Activated T-helper 1 cell treated with Interleukin-2 at 50 U/mL for 16 hours (primary cell): Measurements from ENCODE around the gene MSH3.
"Not testable (repeated sequence)": the region's sequence is repeated elsewhere in the genome, so short reads cannot be mapped to it uniquely, and the experiment has no call there.

Experiments
- DNase-seq: peaks from one replicate; pipeline ENCODE4 v3.0.0-alpha.2; 2020; ENCODE audit warnings: low read depth

The MSH3 gene

GRCh38 chr5:80853413-80853812 lies 199.0 kb downstream of the MSH3 start:
- DNase-seq, result no peak

GRCh38 chr5:80854583-80854982 lies 200.1 kb downstream of the MSH3 start:
- DNase-seq, result no peak

- DNase-seq, result no peak
Measured at GRCh38 chr5:80860924-80861613, 206.6 kb downstream of the MSH3 start.

GRCh38 chr5:80863708-80864107 lies 209.3 kb downstream of the MSH3 start:
- DNase-seq, result no peak

GRCh38 chr5:80864109-80864508 lies 209.7 kb downstream of the MSH3 start:
- DNase-seq, result no peak

- DNase-seq, result no peak
Measured at GRCh38 chr5:80864706-80865435, 210.4 kb downstream of the MSH3 start.

GRCh38 chr5:80865551-80865950 lies 211.1 kb downstream of the MSH3 start:
- DNase-seq, result no peak

- DNase-seq, result no peak
Measured at GRCh38 chr5:80866371-80866770, 211.9 kb downstream of the MSH3 start.

GRCh38 chr5:80867233-80867632 lies 212.8 kb downstream of the MSH3 start:
- no peak for DNase-seq

- DNase-seq, result no peak
Measured at GRCh38 chr5:80870442-80870841, 216.0 kb downstream of the MSH3 start.

- no peak for DNase-seq
Measured at GRCh38 chr5:80871541-80871961, 217.1 kb downstream of the MSH3 start.

- no peak for DNase-seq
Measured at GRCh38 chr5:80874162-80874561, 219.7 kb downstream of the MSH3 start.

- no peak for DNase-seq
Measured at GRCh38 chr5:80877592-80877991, 223.1 kb downstream of the MSH3 start.

GRCh38 chr5:80881726-80882125 lies 227.3 kb downstream of the MSH3 start:
- DNase-seq, result no peak

- not testable (repeated sequence) for DNase-seq
Measured at GRCh38 chr5:80883390-80883789, 228.9 kb downstream of the MSH3 start.

GRCh38 chr5:80884086-80884813 lies 229.8 kb downstream of the MSH3 start:
- no peak for DNase-seq

GRCh38 chr5:80884929-80885328 lies 230.5 kb downstream of the MSH3 start:
- no peak for DNase-seq

GRCh38 chr5:80885396-80886000 lies 231.0 kb downstream of the MSH3 start:
- DNase-seq, result no peak

GRCh38 chr5:80894083-80894482 lies 239.6 kb downstream of the MSH3 start:
- DNase-seq, result no peak

GRCh38 chr5:80895523-80895922 lies 241.1 kb downstream of the MSH3 start:
- DNase-seq, result no peak

- DNase-seq, result not testable (repeated sequence)
Measured at GRCh38 chr5:80902624-80903023, 248.2 kb downstream of the MSH3 start.

- DNase-seq, result no peak
Measured at GRCh38 chr5:80904533-80905187, 250.2 kb downstream of the MSH3 start.
